SK-N-DZ (cell line): ENCODE data around the gene POU2AF1. TPM values are rescaled to one million over a fixed set of nuclear protein-coding genes. Genes with fewer than 3 reads are reported as not detected.

Source experiments
- DNase-seq: peaks from one replicate; pipeline ENCODE4 v3.0.0-alpha.2; 2015; ENCODE audit warnings: low spot score
- polyA plus RNA-seq, 2 experiments: library from polyadenylated mRNA; depleted of rRNA; stranded (reverse); fragments of >200 nt; gene quantifications; 2 replicates each; pipeline ENCODE4 v1.2.3, GENCODE V29; 2014

The POU2AF1 gene, protein sequence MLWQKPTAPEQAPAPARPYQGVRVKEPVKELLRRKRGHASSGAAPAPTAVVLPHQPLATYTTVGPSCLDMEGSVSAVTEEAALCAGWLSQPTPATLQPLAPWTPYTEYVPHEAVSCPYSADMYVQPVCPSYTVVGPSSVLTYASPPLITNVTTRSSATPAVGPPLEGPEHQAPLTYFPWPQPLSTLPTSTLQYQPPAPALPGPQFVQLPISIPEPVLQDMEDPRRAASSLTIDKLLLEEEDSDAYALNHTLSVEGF
- polyA plus RNA-seq (2014; cell fraction: cytosol; rRNA removed), result not detected in 2 replicates
- polyA plus RNA-seq (2014; cell fraction: nucleus; rRNA removed), result not detected in 2 replicates

DNA sequence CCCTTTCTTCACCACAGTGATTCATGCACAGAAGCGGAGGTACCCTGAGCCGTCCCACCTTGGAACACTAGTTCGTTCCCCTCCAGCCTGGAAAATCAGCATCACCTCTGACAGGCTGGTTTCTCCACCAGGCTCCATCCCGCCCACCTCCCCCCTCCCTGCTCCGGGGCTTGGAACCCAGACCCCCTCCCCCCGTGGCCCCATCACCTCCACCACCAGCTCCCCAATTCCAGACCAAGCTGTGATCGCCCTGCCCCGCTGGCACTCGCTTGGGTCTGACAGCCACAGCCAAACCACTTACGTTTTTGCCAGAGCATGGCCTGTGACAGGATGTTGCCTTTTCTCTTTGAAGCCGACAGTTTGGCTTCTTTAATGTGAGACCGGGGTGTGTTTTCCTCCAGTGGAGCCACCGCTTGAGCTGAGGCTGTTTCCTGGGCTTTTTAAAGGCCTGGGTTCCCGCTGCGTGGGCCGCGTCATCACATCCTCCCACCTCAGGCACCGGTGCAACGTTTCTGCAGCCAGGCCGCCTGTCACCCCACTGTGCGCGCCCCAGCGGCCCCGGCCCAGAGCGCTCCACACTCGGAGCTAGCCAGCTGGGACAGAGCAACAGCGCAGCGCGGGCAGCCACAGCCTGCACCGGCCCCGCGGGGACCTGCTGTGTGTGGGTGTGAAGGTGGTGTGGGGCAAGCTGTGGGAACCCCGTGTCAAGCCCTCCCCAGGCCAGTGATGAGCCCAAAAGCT, at the start of gene POU2AF1:
Gene POU2AF1, minus strand, starts transcription at position 415 of the 741 bp plus-strand sequence. Its CDS starts 98 bp downstream, at position 317.
- DNase-seq, result no peak

DNA sequence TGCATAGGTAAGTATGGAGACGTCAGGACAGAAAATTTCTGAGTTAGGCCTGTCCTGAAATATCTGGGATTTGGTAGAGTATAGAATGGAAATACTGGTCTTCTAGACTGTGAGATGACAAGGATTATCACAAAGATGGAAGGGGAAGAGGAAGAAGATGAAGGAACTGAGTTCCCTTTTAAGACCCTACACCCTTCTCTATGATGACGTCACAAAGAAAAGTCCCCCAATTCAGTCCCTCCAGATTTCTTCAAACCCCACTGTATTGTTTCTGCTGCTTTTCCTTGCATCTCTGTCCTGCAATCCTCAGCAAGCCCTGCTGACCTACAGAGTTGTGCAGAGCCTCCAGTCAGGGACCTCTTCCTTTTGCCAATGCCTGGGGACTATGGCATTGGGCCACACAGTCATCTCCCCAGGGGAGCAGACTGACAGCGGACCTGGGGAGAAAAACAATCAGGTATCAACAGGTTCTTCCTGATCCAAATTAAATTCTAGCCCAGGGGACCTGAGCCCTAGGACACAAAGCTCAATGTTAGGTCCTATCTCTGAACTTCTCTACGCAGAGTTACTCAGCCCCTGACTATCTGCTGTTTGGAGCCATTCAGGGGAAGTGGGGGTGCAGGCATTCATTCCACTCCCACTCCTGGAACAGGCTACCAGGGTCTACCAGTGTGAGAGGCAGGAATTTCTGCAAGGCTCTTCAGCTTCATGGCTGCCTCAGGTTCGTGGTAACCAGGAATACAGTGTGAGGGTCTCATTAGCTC, 49.2 kb upstream of the POU2AF1 start:
- no peak for DNase-seq

DNA sequence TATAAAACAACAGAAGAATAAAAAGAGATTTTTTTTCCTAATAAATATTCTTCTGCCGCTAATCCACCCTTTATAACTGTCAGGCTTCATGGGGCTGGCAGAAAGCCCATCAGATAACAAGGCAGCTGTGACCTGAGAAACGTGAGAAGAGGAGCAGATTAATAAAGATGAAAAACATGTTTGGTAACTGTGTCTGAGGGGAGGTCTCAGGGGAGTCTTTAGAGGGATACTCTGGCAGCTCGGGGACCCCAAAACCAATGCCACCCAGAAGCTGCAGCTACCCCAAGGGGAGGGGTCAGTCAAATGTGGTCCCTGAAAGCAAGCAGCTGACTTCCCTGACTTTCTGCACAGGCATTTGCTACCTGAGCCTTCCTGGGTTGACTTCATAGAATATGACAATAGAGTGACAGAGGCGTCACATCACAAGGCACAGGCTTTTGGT, 48.4 kb upstream of the POU2AF1 start:
- DNase-seq, result peak; percentile 75

DNA sequence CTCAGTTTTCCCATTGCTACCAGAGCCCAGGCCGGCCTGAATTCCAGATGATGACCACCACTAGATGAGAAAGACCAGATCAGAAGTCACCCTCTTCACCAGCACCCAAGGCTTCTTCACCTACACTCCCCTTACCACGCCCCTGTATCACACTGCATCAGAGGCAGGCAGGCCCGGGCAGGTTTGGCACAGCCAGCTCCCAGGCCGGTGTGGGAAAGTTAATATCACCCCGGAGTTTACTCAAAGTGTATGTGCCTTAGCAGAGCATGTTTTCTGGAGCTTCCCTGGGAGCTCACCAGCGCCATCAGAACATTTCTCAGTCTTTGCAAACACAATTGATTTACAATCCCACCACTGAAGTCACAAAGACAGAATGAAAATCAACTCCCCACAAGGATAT, 47.5 kb upstream of the POU2AF1 start:
- no peak for DNase-seq

DNA sequence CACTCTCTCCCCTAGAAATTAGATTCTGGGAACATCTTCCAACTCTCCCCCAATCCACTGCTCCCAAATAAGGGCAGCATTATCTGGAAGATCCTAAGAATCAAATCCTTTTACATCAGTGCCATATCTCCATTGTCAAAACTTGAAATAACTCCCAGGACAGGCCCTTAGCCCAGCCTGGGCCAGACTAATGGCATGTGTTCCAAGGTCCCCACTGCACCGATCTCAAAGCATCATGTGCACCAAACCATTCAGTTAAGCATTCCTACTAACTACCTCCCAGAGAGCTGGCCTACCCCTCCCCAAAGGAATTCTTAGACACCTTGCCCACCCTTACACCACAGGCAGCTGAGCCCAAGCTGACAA, 44.2 kb upstream of the POU2AF1 start:
- no peak for DNase-seq

DNA sequence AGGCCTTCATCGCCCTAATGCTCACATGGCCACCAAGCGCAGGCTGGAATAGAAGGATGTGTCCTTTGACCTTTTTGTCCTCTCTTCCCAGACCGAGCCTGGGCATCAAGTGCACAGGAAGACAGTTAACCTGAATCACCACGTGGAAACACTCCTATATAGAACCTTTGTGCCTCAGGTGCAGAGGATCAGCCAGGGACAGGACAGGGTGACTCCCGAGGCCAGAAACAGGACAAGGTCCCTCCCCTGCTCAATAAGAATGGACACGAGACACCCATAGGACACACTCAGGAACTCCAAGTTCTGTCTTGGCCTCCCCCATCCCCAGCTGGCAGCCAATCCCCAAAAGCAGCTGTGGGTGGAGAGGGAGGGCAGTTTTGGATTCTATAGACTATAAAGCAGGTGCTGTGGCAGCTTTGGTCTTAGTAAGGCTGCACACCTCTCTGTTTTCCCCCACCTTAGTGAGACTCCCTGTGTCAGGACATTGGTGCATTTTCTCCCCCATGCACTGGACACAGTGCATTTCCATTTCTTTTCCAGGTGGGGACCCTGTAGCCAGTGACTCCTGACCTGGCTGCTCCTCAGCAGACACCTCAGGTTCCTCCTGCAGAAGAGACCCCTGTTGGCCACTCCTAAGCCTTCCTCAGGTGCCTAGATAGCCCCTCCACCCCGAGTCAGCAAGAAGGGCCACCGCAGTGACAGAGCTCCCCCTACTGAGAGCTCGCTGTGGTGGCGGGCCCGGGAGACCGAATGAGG, 43.6 kb upstream of the POU2AF1 start:
- peak; percentile 47 for DNase-seq

DNA sequence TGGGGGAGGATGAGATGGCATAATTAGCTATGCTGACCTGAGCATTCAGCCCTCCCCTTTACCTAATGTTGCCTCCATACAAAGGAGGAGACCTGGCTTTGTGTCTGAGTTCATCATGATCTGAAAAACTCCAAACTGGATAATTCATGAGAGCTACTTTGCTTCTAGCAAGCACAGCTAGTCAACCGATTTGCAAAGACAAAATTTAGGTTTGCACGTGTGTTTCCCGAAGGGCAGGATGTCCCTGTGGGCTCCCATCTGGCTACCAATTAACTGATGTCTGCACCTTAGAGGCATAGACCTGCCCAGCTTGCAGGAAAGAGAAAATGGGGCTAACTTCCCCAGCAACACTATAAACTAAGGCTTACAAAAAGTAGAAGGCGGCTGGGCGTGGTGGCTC, 42.2 kb upstream of the POU2AF1 start:
- DNase-seq, result no peak

DNA sequence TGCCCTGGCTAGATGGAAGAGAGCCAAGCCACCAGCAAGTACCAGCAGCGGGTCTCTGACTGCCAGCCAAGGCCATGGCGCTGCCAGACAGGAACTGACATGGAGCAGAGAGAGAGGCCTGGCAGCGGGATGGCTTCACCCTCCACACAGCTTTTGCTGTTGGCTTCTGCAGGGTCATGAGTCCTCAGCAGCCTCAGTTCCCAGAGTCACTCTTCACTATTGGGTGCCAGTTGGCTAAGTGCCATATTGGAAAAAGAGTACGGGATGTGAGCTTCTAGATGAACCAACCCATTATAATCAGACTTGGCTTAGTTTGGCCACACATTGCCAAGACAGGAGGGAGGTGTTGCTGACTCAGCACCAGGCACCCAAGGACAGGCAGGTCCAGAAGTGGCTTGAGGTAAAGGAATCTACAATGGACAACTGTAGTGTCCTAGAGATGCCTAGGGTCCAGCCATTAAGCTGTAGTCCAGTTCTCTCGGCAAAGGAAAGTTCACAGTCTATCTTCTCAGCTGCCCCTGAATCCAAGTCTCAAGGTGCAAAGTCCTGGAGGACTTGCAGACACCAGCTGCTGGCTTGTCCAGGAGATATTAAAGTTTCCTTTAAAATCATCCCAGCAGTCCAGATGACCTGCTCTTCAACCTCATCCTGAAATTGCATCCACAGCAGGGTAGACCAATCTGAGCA, 40.7 kb upstream of the POU2AF1 start:
- no peak for DNase-seq

DNA sequence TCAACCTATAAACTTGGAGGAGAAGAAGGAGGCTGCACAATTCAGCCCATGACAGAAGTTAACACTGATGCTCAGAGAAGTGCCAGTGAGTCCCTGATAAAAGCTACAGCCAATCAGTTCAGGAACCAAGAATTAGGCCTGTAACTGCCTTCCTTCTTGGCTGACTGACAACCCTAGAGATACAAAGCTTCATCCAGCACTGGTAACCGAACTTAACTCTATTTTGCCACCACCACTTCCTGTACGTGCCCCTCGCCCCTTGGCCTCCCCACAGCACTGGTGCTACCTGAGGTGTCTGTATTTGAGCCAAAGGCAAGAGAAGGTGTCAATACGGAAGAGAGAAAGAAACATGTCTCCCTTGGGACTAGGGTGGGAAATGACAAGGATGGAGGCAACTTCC, 40.1 kb upstream of the POU2AF1 start:
- DNase-seq, result no peak

DNA sequence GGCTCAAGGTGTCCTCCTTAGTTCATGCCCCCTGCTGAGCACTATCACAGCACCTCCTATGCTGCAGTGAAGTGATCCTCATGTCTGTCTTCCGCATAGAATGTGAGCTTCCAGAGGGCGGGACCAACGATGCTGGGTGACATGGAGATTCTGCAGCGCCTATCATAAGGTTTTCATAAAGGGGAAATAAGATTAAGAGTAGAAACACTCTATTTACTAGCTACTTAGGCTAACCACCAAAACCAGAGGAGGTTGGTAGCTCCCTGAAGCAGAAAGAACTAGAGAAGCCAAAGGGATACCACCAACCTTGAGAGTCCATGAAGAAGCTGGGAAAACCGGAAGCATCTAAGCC, 39.3 kb upstream of the POU2AF1 start:
- DNase-seq, result no peak

DNA sequence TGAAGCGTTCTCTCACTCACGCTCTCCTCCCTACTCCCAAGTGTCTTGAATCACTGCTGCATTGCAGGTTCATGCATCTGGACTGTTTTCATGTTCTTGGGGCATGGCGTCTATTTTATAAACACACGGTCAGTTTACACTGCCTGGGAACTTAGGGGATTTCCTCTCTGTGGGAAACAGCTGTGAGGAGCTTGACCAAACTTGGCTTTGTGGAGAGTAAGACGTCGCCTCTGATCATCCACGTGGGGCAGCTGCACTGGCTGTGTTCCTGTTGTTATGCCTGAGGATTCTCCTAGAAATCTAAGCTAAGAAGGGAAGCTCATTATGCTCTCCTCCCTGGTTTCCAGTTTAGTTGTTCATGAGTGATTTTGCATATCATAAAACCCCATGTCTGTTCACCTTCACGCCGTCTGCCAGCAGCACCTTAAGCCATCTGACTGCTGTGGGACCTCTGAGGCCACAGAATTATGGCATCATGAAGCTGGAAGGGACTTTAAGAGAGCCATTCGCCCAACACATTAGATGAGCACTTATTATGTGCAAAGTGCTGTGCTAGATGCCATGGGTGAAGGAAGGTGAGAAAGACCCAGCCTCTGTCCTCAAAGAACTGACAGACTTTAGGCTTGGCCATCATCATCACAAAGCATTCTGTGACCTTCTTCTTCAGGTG, 38.8 kb upstream of the POU2AF1 start:
- no peak for DNase-seq

DNA sequence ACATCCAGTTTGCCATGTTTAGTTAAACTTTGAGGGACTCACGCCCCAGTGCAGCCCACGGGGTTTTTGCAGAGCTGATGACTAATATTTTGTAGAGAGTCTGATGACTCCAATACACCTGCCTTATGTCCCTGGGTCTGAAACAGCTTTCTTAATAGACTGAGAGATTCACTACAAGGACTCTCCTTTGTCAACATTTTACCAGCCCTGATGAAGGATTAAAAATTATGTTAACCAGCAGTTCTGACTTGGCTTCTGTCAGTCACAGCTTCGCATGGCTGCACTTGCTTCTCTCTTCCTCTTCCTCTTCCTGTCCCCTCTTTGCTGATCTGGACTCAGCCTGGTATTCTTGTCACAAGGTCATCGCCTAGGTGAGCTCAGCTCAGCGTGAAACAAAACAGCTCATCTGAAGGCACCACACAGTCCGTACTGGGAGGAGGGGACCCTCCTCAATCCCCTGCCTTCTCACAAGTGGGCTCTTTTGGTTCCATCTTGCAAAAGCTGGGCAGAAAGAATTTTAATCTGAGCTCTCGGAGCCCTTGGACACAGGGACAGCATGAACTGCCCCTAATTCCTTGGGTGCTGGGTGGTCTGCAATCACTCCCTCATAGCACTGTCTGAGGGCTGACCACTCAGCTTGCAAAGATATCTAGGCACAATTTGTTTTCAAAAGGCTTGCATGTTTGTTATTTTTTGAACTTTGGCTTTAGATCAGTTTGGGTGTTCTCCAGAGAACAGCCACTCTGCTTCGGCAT, 38.1 kb upstream of the POU2AF1 start:
- DNase-seq, result no peak

DNA sequence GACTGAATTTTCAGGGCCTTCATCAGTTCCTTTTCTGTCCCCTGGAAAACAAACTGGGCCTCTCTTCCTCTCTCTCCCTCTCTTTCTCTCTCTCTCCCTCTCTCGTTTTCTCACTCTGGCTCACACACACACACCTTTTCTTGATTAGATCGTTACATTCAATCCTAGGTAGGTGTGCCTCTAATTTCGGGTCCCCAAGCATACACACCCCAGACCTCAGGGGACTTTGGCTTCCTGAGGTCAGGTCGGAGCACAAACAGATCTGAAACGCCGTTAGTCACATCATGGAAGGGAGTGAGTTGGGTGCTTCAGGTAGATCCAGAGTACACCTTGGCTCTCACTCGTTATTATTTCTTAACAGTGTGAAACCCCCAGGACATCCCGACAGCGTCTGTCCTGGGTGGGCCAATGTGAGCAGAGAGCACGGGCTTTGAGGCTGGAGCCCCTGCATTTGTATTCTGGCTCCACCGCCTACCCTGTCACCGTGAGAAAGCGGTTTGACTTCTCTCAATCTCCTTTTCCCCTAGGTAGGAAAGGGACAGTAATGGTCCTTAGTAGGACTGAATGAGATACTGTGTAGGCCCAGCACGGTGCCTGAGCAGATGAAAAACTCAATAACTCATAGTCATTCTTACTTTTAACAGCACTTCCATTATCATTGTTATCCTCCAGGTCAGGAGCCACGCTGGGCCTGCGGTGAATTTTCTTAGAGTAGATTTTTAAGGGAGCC, 37.3 kb upstream of the POU2AF1 start:
- no peak for DNase-seq

DNA sequence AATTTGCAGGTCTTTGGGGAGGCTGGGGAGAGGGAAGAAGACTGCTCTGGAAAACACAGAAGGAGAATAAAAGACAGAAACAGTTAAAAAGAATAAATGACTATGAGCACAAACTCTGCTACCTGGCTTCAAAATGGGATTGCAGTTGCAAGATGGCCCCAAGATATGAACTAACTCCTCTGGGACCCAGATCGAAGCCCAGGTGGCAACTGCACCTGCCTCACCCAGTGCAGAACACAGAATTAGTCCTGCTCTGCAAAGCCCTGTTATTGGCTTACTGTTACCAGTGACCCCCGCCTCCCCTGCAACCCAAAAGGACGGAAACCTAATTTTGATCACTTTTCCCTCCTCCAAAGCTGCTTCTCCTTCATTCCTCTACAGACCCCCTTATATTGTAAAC, 35.9 kb upstream of the POU2AF1 start:
- DNase-seq, result no peak

DNA sequence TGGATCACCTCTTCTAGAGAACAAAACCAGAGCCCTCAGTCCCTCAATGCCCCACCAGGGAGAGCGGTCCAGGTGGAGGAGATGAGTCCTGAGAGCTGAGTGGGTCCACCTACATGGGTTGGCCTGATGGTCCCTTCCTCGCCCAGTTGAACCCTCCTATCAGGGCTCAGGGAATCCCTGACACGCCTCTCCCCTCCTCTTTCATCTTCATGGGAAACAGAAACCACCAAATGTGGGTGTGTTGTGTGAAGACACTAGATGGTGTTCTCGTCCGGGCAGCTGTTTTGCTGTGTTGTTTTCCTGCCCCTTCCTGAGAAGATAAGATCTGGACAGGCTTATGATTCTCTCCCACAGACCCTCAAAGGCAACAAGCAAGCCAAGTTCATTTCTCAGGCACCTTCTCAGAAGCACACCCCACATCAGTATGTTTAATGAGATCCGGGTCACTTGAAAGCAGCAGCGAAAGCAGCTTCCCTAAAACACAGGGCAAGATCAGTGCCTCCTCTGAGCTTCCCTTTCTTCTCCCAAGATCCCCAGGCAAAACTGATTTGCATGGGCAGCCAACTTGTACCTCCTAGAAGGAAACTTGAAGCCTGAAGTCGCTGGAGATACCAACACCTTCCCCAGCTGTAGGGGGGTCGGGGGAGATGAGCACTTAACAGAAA, 35.3 kb upstream of the POU2AF1 start:
- no peak for DNase-seq

DNA sequence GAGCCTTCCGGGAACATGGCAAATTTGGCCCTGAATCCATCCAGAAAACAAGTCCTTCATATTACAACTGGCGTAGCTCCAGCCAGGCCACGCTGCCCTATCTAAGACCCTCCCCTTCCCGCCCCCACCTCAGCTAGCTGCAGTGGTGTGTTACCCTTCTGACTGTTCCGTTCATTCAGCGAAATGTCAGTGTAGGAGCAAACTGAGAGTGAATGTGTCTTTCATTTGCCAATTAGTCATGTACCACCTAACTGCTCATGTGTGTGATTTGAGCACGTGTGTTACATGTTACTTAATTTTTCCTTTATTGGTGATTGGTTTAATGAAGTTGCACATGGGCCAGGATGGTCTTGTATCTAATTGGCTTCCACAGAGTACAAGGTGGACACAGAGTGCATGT, 34.8 kb upstream of the POU2AF1 start:
- DNase-seq, result no peak

DNA sequence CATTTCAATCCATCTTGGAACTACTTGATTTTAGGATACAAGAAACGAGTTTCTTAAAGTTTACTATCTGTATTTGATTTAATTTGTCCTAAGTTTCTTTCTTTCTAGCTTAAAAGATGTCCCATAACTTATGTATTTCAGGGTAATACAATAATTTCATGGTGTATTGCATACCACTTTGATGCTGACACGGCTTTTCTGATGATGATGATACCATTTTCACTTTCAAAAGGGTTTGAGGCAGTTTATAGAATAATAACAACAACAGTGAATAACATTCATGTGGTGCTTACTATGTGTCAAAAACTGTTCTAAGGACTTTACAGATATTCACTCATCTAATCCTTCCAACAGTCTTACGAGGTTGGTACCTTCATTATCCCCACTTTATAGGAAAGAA, 33.2 kb upstream of the POU2AF1 start:
- no peak for DNase-seq

DNA sequence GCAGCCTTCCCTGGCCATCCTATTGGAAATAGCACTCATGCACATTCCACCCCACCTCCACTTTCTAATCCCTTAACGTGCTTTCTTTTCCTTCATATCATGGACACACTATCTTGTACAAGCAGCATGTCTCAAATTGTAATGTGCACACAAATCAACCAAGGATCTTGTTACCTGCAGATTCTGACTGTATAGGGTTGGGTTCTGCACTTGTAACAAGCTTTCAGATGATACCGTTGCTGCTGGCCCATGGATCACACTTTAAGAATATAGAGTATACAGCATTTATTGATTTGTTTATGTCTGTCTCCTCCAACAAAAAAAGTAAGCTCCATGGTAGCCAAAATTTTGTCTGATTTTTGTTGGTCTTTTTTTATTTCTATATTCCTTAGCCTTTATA, 32.4 kb upstream of the POU2AF1 start:
- no peak for DNase-seq

DNA sequence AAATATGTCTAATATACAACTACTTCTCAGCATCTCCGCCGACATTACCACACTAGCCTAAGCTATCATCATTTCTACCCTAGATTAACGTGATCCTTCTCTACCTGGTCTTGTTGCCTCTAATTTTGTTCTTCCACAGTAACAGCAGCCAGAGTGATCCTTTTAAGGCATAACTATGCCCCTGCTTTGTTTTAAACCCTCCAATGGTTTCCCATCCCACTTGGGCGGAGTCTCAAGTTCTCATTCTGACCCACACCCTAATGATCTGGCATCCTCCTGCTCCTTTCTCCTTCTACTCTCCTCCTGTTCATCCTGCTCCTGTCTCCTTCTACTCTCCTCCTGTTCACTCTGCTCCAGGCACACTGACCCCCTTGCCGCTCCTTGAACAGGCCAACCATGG, 31.9 kb upstream of the POU2AF1 start:
- no peak for DNase-seq
